Activated CD8-positive, alpha-beta memory T cell treated with anti-CD3 and anti-CD28 coated beads for 4 hours (primary cell): Measurements from ENCODE around the gene CCDC57.

ENCODE experiments used
- DNase-seq, 2 donors: peaks; one replicate each; pipeline ENCODE4 v3.0.0-alpha.2; 2020; ENCODE audit warnings: low read depth in 2 of 2

CCDC57 gene

DNA sequence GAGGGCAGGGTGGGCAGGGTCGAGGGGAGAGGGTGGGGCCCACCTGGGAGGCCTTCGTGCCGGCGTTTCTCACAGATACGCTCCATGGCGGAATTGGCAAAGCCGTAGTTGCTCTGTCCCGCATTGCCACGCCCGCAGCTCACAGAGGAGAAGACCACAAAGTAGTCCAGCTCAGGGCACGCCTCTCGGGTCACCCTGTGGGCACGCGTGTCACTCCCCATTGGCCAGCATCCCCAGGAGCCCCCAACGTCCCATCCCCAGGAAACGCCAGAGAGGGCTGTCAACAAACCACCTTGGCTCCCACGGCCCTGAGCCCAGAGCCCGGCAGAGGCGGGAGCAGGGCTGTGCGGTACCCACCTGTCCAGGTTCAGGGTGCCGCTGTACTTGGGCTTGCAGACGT, 130.7 kb downstream of the CCDC57 start:
- no peak for DNase-seq

- no peak for DNase-seq
Observed at GRCh38 chr17:82081546-82081945, 131.1 kb downstream of the CCDC57 start.

GRCh38 chr17:82080789-82081464, 131.7 kb downstream of the CCDC57 start:
- DNase-seq: no peak

- no peak for DNase-seq
Observed at GRCh38 chr17:82080048-82080788, 132.4 kb downstream of the CCDC57 start.

DNA sequence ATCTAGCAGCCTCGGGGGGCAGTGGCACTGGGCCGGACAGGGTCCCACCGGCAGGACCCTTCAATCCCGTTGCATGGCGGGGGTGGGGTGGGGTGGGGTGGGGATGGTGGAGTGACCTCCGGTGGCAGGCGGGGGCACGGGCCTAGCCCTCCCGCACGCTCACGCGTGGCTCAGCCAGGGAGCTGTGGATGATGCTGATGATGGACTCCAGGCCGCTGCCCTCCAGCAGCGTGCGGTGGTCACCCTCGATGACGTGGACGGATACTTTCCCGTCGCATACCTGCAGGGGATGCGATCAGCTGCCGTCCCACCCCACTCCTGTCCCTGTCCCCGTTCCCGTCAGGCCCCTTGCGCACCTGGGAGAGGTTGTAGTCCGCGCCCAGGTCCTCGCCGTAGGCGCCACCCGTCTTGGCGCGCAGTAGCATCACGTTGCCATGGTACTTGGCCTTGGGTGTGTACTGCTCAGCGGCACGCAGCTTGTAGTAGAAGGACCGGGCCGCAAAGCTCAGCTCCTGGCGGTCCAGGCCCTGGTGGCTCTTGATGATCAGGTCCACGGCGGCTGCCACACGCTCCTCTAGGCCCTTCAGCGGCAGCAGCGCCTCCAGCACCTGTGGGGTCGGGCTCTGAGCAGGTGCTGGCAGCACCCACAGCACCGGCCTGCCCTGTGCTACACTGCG, 133.5 kb downstream of the CCDC57 start:
- DNase-seq: no peak

DNA sequence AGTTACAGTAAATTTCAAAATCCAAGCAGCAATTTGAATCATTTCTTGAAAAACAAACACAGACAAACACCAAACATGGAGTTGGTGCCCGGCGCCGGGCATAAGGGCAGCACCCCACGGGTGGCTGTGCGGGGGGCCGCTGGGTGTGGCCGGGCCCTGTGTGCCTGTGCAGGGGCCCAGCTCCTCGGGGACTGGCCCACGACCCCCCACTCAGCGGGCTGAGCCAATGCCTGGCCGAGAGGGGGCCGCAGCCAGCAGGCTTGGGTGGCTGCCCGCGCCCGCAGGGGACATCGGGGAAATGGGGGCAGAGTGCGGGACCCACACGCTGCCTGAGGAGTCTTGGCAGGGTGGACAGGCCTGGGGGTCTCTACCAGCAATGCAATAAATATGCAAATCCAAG, 134.2 kb downstream of the CCDC57 start:
- DNase-seq: no peak

- no peak for DNase-seq
Observed at GRCh38 chr17:82077617-82078358, 134.9 kb downstream of the CCDC57 start.

GRCh38 chr17:82076785-82077591, 135.7 kb downstream of the CCDC57 start:
- DNase-seq: no peak

DNA sequence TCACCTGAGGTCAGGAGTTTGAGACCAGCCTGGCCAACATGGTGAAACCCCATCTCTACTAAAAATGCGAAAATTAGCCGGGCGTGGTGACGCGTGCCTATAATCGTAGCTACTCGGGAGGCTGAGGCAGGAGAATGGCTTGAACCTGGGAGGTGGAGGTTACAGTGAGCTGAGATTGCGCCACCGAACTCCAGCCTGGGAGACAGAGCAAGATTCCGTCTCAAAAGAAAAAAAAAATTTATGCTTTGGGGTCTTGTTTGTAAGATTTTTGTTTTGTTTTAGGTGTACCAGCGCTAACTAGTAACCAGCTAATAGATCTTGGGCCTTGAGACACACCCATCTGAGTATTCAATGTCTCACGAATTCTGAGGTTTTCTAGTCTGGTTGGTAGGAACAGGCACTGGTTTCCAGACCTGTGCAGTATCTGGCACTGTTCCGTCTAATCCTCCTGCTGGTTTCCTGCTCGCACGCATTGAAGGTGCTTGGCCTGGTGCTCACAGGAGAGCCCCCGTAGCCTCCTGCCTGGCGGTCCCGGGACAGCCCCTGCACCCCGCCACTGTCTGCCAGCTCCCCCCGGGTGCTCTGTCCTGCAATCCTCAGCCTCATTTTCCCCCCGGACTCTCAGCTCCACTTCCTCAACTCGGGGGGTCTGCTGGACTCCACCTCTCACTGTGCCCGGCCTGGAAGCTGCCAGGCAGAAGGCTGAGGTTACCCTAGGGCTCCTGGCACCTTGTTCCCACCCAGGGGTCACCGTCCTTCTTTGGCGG, 136.4 kb downstream of the CCDC57 start:
- DNase-seq: no peak

GRCh38 chr17:82073446-82073845, 139.2 kb downstream of the CCDC57 start:
- DNase-seq: no peak

- no peak for DNase-seq
Observed at GRCh38 chr17:82072827-82073226, 139.8 kb downstream of the CCDC57 start.

GRCh38 chr17:82070611-82071010, 142.0 kb downstream of the CCDC57 start:
- no peak for DNase-seq

- DNase-seq: peak; percentile 25 to 37
Observed at GRCh38 chr17:82065638-82066303, 146.9 kb downstream of the CCDC57 start, which contains the start of gene DUS1L. DUS1L (minus strand) TSS chr17:82065804; CDS start chr17:82065059, 745 bp downstream.

DNA sequence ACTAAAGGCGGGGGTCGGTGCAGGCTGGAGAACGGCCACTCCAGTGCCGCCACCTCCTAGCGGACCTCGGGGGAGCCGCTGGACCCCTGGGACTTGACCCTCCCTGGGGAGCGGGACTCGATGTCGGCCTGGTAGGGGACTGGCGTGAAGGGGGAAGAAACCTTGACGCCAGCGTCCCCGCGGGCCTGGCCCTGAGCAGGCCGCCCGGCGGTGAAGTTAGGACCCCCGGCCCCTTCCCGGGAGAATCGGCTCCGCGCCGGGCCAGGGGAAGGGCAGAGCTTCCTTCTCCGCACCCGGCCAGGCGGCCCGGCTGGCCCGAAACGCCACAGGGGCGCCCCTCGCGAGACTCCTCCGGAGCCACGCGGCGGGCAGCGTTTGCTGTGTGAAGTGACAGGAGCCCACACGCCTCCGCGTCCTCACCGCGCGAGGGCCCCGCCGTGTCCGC, 147.4 kb downstream of the CCDC57 start:
- no peak for DNase-seq

DNA sequence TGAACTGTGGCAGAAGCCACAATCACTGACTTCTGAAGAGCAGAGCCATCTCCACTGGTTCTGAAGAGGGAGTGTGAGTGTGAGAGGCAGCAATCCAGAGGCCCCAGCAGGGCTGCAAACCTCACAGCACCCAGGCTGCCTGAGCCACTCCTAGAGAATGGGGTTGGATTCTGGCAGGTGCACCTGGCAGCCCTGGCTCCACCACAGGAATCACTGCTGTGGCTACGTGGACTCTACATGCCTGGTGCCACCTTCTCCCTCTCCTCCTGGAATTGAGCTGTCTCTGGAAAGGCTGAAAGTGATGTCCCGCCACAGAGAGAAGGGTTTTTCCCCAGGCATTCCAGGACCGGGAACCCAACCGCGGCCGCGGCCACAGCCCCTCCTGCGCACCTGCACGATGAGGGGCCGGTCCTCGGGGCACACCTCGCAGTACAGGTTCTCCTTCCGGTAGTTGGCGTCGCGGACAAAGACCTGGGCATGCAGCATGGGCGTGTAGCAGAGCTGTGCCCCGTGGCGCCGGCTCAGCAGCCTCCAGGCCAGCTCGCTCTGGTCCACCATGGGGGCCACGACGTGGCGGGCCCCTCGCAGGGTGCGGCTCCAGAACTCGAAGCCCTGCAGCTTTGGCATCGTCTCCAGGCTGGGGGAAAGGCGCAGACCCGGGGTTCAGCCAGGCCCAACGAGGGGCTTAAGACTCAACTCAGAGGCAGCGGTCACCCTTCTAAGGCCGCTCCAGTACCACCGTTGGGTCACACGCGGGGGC, 148.0 kb downstream of the CCDC57 start:
- no peak for DNase-seq

GRCh38 chr17:82063424-82064415, 148.9 kb downstream of the CCDC57 start:
- no peak for DNase-seq

GRCh38 chr17:82062984-82063368, 149.7 kb downstream of the CCDC57 start:
- no peak for DNase-seq
